ENCODE results near the gene ISCU. TPM values are rescaled to one million over a fixed set of nuclear protein-coding genes. Genes with fewer than 3 reads are reported as not detected.

ISCU gene
- total and polyA plus RNA-seq, 2 donors (not counting 3 experiments of a cell fraction or from before 2014, with no cell fraction given), result 74.8 to 78.6 TPM

- Histone ChIP-seq H3K9ac (replicated peaks; ENCODE audit: extremely low read depth, insufficient read depth, low read length) (no peak overlapping the region), H2AFZ (ENCODE audit: low read depth, low read length) (no peak overlapping the region), H3K9me3 (replicated peaks; ENCODE audit: control insufficient read depth, insufficient read depth, low read length) (no peaks in the 10 kb centered on the region), H3K27ac (ENCODE audit: insufficient read depth, low read depth, low read length) (no peak overlapping the region), H3K4me1 (ENCODE audit: control insufficient read depth, extremely low read depth, insufficient read depth, low read length) (no peaks in the 10 kb centered on the region), H3K4me2 (ENCODE audit: insufficient read depth, low read length) (no peak overlapping the region), H3K9me1 (replicated peaks; ENCODE audit: control insufficient read depth, extremely low read depth, insufficient read depth, low read length) (no peaks in the 10 kb centered on the region), H3K4me3 (replicated peaks in 1 of 3; ENCODE audit: insufficient read depth in 1 of 3, low read depth in 1 of 3, low read length in 3 of 3) (no peak overlapping the region), H3K79me2 (ENCODE audit: control insufficient read depth, insufficient read depth, low read length) (no peaks in the 10 kb centered on the region), H3K36me3 (ENCODE audit: control insufficient read depth in 2 of 2, extremely low read depth in 1 of 2, insufficient read depth in 2 of 2, low read length in 2 of 2) (no peaks in the 10 kb centered on the region), H3K27me3 (ENCODE audit: control insufficient read depth in 2 of 2, insufficient read depth in 2 of 2, low read length in 2 of 2) (no peaks in the 10 kb centered on the region), H4K20me1 (replicated peaks; ENCODE audit: control insufficient read depth, extremely low read depth, insufficient read depth, low read length) (no peaks in the 10 kb centered on the region)
- no peak for DNase-seq (ENCODE audit: low read depth, low spot score)
- FAIRE-seq, result no peak
- intact Hi-C loops (cut with micrococcal nuclease), result no loop called here
- dilution Hi-C loops (cut with MboI; ENCODE audit: extremely low pct_ligation_motif_present, low sequenced_read_pairs), result no loop called here
- BruUV-seq (replicated peaks), result no TSS peak
- CTCF ChIA-PET, result no interaction called here
- POLR2A ChIA-PET, result no interaction called here
- no peak for TF ChIP-seq POLR2AphosphoS5 (IDR thresholded peaks at IDR 0.05; ENCODE audit: insufficient read depth, low read depth, low read length)
- TF ChIP-seq, protein P1, sequence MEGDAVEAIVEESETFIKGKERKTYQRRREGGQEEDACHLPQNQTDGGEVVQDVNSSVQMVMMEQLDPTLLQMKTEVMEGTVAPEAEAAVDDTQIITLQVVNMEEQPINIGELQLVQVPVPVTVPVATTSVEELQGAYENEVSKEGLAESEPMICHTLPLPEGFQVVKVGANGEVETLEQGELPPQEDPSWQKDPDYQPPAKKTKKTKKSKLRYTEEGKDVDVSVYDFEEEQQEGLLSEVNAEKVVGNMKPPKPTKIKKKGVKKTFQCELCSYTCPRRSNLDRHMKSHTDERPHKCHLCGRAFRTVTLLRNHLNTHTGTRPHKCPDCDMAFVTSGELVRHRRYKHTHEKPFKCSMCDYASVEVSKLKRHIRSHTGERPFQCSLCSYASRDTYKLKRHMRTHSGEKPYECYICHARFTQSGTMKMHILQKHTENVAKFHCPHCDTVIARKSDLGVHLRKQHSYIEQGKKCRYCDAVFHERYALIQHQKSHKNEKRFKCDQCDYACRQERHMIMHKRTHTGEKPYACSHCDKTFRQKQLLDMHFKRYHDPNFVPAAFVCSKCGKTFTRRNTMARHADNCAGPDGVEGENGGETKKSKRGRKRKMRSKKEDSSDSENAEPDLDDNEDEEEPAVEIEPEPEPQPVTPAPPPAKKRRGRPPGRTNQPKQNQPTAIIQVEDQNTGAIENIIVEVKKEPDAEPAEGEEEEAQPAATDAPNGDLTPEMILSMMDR (IDR thresholded peaks at IDR 0.05; ENCODE audit: extremely low read depth in 1 of 2, insufficient read depth in 1 of 2, low read depth in 1 of 2, low read length in 2 of 2), result no peak
- no peak for TF ChIP-seq FOS (IDR thresholded peaks at IDR 0.05; ENCODE audit: borderline replicate concordance, insufficient read depth, low read length)
- TF ChIP-seq EZH2 (IDR thresholded peaks at IDR 0.05; ENCODE audit: borderline replicate concordance, low read depth, low read length, severe bottlenecking), result no peak
- TF ChIP-seq GATA2 (IDR thresholded peaks at IDR 0.05; ENCODE audit: insufficient read depth, insufficient read length, low read depth, low read length), result no peak
- TF ChIP-seq, protein P2, sequence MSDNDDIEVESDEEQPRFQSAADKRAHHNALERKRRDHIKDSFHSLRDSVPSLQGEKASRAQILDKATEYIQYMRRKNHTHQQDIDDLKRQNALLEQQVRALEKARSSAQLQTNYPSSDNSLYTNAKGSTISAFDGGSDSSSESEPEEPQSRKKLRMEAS (IDR thresholded peaks at IDR 0.05; ENCODE audit: insufficient read depth, insufficient read length), result no peak
- no peak for TF ChIP-seq POLR2A (IDR thresholded peaks at IDR 0.05; ENCODE audit: low read depth, low read length)
- no peak for TF ChIP-seq MYC (IDR thresholded peaks at IDR 0.05; ENCODE audit: low read depth, low read length)
- TF ChIP-seq JUN (IDR thresholded peaks at IDR 0.05; ENCODE audit: borderline replicate concordance, insufficient read depth, insufficient read length, low read depth), result no peak
These were observed 33.6 kb downstream of the ISCU start for GRCh38 chr12:108595711-108596647.
